Measurements from ENCODE around the gene SLC12A9. TPM values are rescaled to one million over a fixed set of nuclear protein-coding genes. Genes with fewer than 3 reads are reported as not detected.

Gene SLC12A9
- total and polyA plus RNA-seq, 2 of the 4 experiments (the other 2 are of a cell fraction), result 4.5 to 16.2 TPM

- H2BK20ac ChIP-seq (ENCODE audit: low read depth, low read length), result no peak within 1 kb of the TSS
- ATAC-seq (ENCODE audit: low read depth) (peak; percentile 50), DNase-seq (no peak)
- peak within 1 kb of the TSS; percentile 76; the same call in 1 of the 2 replicates for H3K23ac ChIP-seq (ENCODE audit: low read depth, low read length)
- H3K18ac ChIP-seq (ENCODE audit: low read depth, low read length), result peak within 1 kb of the TSS; percentile 70; the same call in 1 of the 2 replicates
- peak within 1 kb of the TSS; percentile 91 for H2AK5ac ChIP-seq (ENCODE audit: low read depth, low read length)
- no peaks in the 10 kb centered on the region for H3K9me3 ChIP-seq (ENCODE audit: control insufficient read depth, insufficient read depth, low read length)
- TF ChIP-seq MXI1 (IDR thresholded peaks at IDR 0.05; ENCODE audit: borderline replicate concordance, low read depth, low read length) (peak; percentile 93), POLR2A (IDR thresholded peaks at IDR 0.05; ENCODE audit: low read depth, low read length) (peak; percentile 46; the same call in 1 of the 2 replicates), MAFK (IDR thresholded peaks at IDR 0.05; ENCODE audit: low read depth, low read length) (no peak), USF2 (IDR thresholded peaks at IDR 0.05; ENCODE audit: low read depth, low read length) (peak; percentile 46), BHLHE40 (IDR thresholded peaks at IDR 0.05; ENCODE audit: low read depth, low read length) (no peak)
- H4K91ac ChIP-seq (ENCODE audit: insufficient read depth, low read depth, low read length), result peak within 1 kb of the TSS; percentile 85
- CTCF ChIA-PET, result interaction anchor here (0.5 kb wide), 1 partner anchor 305 kb away, joined by 3 read pairs; no protein-coding TSS in a partner anchor
- H4K20me1 ChIP-seq (ENCODE audit: insufficient read depth, low read length), result peaks cover 15% of the 10 kb centered on the region; the same call in 1 of the 2 replicates
- H2AK9ac ChIP-seq (replicated peaks; ENCODE audit: low read depth, low read length, poor library complexity), result peak within 1 kb of the TSS; percentile 99
- BruUV-seq (replicated peaks), result no TSS peak
- peaks cover 3% of the 10 kb centered on the region; the same call in 1 of the 2 replicates for H3K9me1 ChIP-seq (ENCODE audit: insufficient read depth, low read length)
- peak within 1 kb of the TSS; percentile 99 for H4K5ac ChIP-seq (ENCODE audit: low read depth, low read length)
- peaks cover 16% of the 10 kb centered on the region for H3K4me1 ChIP-seq (ENCODE audit: control insufficient read depth, insufficient read depth, low read length)
- peak within 1 kb of the TSS; percentile 91 for H3K27ac ChIP-seq (ENCODE audit: insufficient read depth, low read length)
- in situ Hi-C loops (cut with MboI; ENCODE audit: low sequenced_read_pairs) (no loop called here), intact Hi-C loops (cut with micrococcal nuclease) (no loop called here), dilution Hi-C loops (cut with HindIII; ENCODE audit: low sequenced_read_pairs, unreplicated experiment) (no loop called here)
- POLR2A ChIA-PET (ENCODE audit: unreplicated experiment), result interaction anchor here (0.8 to 1.4 kb wide), 3 partner anchors 14 to 184 kb away, joined by 3 to 15 read pairs (median 4); partner anchors contain the start of genes POP7 and SRRT
- peak within 1 kb of the TSS; percentile 46; the same call in 1 of the 2 replicates for H3K56ac ChIP-seq (ENCODE audit: extremely low read depth, insufficient read depth, low read length)
- 1% methylated on average over 18 of the region's 73 CpGs; no CpG with 5 or more reads in 1 of the 2 experiments for WGBS, 2 experiments (ENCODE audit: extremely low coverage in 2 of 2, insufficient read length in 1 of 2)
- peak within 1 kb of the TSS; percentile 89 for H2BK120ac ChIP-seq (ENCODE audit: low read depth, low read length)
- H3K9ac ChIP-seq (ENCODE audit: low read depth, low read length), result peak within 1 kb of the TSS; percentile 89
- H3K4me2 ChIP-seq (ENCODE audit: low read depth, low read length), result peak within 1 kb of the TSS; percentile 93
- no peaks in the 10 kb centered on the region; the same call in 1 of the 2 replicates for H3K27me3 ChIP-seq (ENCODE audit: control insufficient read depth, insufficient read depth, low read length)
- peaks cover 45% of the 10 kb centered on the region for H3K36me3 ChIP-seq (ENCODE audit: control insufficient read depth, insufficient read depth, low read length)
- H2BK15ac ChIP-seq (ENCODE audit: low read depth, low read length), result peak within 1 kb of the TSS; percentile 42; the same call in 1 of the 3 replicates
- H3K4me3 ChIP-seq (ENCODE audit: insufficient read depth, low read depth, low read length), result peak within 1 kb of the TSS; percentile 83
- peak within 1 kb of the TSS; percentile 83 for H2BK5ac ChIP-seq (ENCODE audit: low read depth, low read length, poor library complexity, severe bottlenecking)
- peak within 1 kb of the TSS; percentile 90 for H3K14ac ChIP-seq (replicated peaks; ENCODE audit: low read depth, low read length)
- H2AFZ ChIP-seq (replicated peaks; ENCODE audit: low read length, poor library complexity), result peak within 1 kb of the TSS; percentile 87
- peak within 1 kb of the TSS; percentile 94 to 99 for H4K8ac ChIP-seq (ENCODE audit: low read depth in 2 of 2, low read length in 2 of 2)
- peak within 1 kb of the TSS; percentile 95 for H3K4ac ChIP-seq (ENCODE audit: low read depth, low read length)
- peaks cover 19 to 41% of the 10 kb centered on the region in 2 experiments for H3K79me1 ChIP-seq (ENCODE audit: low read depth in 1 of 2, low read length in 2 of 2)
These were observed 36.7 kb downstream of the SLC12A9 start, which contains the start of gene UFSP1 for GRCh38 chr7:100888988-100889750. TSS of gene UFSP1 (minus strand) at chr7:100889715. CDS start at chr7:100889271, 444 bp downstream.

All from IMR-90 (cell line).